GM21360 (cell line): ENCODE results near the gene CST6.
A peak's percentile ranks its signal among the peaks of the same experiment; 100 is the strongest.

ENCODE experiments used
- ATAC-seq: cut with Tn5 transposase; IDR thresholded peaks from one replicate; pipeline ENCODE4 v1.9.1; 2021; ENCODE audit warnings: mild to moderate bottlenecking, moderate library complexity; ENCODE audit not compliant: unreplicated experiment

CST6 gene

GRCh38 chr11:66042996-66043906 is 31.4 kb downstream of the CST6 start:
- no peak for ATAC-seq

DNA sequence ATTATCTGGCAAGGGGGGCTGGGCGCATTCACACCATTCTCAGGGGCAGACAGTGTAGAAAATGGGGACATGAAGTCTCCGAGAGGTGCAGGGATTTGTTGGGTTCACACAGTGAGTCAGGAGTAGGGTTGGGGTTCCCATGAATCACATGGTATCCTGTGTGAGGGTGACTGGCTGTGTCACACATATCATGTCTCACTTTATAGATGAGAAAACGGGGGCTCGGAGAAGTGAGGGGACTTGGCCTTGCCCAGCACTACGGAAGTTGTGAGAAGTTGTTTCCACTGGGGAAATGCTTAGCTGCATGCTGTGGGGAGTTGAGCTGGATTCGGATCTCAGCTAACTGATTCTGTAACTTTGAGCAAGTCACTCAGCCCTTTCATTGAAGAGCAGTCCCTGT is 32.9 kb downstream of the CST6 start:
- ATAC-seq: peak; percentile 10

DNA sequence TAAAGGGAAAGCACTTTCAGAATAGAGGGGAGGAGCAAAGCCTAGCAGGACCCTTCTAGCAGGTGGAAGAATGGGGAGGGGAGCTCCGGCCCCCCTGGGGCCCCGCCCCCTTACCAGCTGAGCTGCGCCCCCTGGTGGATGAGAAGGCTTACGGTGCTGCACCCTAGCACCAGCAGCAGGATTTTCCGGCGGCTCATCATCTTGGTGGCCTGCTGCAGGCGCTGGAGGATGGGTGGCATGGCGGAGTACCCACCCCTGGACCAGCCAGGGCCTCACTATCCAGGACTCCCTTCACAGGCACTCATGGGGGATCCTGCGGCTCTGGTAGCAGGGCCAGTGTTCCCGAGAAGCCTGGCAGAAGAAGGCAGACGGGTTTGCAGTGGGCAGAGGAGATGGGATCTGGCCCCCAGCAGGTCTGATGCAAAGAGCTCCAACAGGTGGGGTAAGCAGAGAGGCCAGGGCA is 33.4 kb downstream of the CST6 start:
- ATAC-seq: peak; percentile 55

DNA sequence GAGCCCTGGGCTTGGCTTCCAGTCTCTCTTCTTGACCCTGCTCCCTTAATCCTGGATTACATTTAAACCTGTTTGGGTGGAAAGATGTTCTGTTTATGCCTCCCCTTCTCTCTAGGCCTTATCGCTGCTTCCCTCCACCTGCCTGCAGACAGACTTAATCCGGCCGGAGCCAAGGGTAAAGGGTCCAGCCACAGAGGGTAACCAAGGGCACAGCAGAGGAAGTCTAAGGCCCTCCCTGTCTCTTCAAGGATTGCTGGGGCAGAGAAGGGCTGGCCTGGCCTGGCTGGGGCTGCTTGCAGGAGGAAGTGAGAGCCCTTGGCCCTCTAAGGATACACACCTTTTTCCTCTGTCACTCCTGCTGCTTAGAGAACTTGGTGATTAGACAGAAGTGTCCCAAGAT is 35.1 kb downstream of the CST6 start:
- ATAC-seq: no peak

DNA sequence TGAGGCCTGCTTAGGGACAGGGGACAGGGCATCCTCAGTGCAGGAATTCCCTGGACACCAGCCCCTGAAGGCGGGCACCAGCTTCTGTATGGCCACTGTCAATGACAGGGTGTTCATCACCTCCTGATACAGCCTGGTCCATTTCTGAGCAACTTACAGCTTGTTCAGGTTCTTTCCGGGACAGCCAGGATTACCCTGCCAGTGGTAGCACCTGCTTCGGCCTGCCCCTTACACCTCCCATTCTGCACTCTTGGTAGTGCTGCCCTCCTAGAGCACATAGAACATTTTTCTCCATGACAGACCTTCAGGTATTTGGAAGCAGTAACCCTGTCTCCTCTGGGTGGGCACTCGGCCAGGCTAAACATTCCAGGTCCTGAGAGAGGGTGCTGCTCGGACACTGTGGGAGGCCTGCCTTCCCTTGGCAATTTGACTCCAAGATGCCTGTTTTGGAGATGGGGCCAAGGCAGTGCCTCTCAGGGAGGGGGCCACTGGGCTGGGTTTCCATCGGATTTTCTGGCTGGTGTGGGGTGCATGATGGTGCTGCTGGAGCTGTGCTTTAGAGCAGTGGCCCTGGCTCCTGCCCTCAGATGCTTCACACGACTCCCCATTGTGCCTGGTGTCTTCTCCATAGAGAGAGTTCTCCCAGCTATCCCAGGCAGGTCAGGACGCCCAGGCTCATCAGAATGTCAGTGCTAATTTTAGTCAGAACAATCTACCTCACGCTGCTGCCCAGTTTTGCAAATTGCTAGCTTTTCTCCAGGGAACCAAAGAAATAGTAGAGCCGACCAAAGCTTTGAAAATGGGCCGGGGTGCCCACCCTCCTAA is 35.9 kb downstream of the CST6 start:
- ATAC-seq: no peak

GRCh38 chr11:66048547-66049323 is 36.9 kb downstream of the CST6 start, which contains the start of gene GAL3ST3:
GAL3ST3 (minus strand) TSS chr11:66049161; CDS start chr11:66045415, 3,746 bp downstream.
- no peak for ATAC-seq

DNA sequence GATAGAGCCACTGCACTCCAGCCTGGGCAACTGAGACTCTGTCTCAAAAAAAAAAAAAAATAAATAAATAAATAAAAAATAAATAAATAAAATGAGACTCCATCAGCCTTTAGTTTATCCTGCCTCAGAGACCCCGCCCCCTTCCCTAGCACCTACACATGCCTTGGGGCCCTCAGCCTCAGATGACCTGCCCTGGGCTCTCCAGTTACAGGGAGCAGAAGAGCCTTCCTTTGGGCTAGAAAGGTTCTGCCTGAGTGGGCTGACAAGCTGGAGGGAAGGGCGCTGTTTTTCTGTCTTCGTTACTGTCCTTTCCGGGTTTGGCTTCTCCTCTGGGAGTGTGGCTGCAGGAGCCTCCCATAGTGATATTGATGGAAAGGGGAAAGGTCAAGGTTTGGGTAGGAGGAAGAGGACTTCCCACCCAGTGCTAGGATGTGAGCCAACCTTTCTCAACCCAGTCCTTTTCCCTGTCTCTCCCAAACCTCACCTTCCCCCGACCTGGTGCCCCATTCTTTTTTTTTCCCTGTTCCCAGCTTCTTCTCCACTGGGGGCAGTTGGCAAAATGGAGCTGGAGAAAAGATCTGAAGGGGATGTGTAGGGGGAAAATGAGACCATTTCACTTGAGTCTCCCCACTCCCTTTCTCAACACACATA is 38.9 kb downstream of the CST6 start:
- no peak for ATAC-seq

DNA sequence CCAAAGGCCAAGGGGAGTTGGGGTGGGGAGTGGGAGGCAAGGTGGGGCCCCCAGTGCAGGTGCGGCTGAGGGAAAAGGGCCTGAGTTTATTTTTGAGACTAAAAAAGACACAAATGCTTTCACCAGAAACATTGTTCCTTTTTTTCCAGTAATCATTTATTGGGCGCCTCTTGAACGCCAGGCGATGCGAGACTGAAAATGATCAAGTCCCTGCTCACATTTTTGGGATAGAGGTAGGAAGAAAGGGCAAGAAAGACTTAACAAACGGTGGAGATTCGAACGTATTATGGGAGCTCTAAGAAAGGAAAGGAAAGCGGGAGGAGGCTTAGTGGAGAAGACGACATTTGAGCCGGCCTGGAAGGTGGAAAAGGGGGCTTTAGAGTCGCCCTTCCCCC is 39.6 kb downstream of the CST6 start:
- no peak for ATAC-seq

DNA sequence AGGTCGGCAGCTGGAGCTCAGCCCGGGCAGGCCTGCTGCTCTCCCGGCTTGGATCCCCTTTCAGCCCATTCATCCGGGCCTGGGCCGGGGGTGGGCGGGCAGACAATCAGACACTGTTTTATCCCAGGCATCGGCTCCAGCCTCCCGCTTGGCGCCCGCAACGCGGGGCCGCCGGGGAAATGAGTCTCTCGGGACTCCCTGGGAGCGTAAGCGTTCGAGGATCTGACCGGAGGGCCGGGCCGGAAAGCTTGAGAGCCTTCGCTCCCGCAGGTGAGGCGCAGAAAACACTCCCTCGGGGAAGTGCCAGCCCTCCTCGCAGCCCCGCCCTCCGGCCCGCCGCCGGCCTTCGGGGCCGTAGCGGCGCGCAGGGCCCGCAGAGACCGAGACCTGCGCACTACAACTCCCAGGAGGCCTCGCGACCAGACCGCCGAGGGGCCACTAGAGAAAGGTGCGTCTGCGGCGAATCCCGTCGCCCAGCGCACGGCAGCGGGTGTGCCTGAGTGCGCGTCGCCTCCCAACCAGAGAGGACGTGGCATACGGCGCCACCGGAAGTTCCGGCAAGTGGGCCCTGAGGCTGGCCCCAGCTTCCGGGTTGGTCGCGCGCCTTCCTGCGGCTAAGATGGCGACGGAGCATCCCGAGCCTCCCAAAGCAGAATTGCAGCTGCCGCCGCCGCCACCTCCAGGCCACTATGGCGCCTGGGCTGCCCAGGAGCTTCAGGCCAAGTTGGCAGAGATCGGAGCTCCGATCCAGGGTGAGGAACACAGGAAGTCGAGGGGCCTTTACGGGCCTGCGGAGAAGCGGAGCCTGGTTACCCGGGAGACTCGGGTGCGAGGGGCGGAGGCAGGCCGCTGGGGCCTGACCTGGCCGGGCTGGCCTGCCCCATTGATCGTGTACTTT is 40.2 kb downstream of the CST6 start, which contains the start of gene SF3B2:
Gene SF3B2, plus strand, starts transcription at position 599 of the 898 bp plus-strand sequence. Its CDS starts 21 bp downstream, at position 620.
- ATAC-seq: peak; percentile 93

GRCh38 chr11:66052664-66052982 is 40.8 kb downstream of the CST6 start:
- ATAC-seq: no peak

GRCh38 chr11:66055021-66055420 is 43.2 kb downstream of the CST6 start:
- ATAC-seq: no peak

DNA sequence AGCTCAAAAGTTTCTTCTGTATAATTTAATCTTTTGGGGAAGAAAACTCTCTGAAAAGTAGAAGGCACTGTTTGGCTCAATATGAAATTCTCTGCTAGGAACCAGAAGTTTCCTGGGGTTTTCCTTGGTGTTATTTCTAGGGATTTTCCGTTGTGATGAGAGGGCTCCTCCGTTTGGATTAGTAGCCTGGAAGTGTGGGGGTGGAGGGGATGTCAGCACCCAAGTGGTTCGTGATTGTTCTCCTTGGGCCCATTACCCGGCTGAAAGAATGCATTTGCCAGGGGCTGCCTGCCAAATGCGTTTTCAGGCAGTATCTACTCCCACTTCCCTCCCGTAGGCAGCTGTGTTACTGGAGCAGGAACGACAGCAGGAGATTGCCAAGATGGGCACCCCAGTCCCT is 44.7 kb downstream of the CST6 start:
- ATAC-seq: no peak

- no peak for ATAC-seq
Measured at GRCh38 chr11:66059966-66060680, 48.3 kb downstream of the CST6 start.

GRCh38 chr11:66061268-66061667 is 49.5 kb downstream of the CST6 start:
- no peak for ATAC-seq

DNA sequence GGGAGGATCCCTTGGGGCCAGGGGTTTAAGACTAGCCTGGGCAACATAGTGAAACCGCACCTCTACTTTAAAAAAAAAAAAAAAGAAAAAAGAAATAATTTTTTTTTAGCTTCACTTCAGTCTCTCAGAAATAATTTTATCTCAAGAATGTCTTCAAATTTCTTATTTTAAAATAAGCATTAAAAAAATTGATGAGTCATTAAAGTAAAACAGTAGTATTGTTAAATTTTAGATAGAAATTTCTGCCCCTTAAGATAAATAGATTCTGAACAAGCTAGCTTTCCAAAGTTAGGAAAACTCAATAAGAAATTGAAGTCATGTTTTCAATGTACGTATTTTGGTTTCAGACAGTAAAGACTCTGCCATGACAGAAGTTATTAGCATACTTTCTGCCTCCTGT is 50.6 kb downstream of the CST6 start:
- no peak for ATAC-seq
